GM21390 (cell line): ENCODE results near the gene PTPRG.
"Not testable (repeated sequence)": the region's sequence is repeated elsewhere in the genome, so short reads cannot be mapped to it uniquely, and the experiment has no call there.

ENCODE experiments used
- ATAC-seq: cut with Tn5 transposase; IDR thresholded peaks from one replicate; pipeline ENCODE4 v1.9.1; 2021; ENCODE audit not compliant: unreplicated experiment

The PTPRG gene

GRCh38 chr3:61716693-61717092 lies 155.3 kb downstream of the PTPRG start:
- not testable (repeated sequence) for ATAC-seq

GRCh38 chr3:61718565-61718964 lies 157.2 kb downstream of the PTPRG start:
- no peak for ATAC-seq

- ATAC-seq = no peak
These were observed 158.1 kb downstream of the PTPRG start for GRCh38 chr3:61719278-61719977.

GRCh38 chr3:61723038-61723437 lies 161.7 kb downstream of the PTPRG start:
- ATAC-seq = no peak

- peak; percentile 65 for ATAC-seq
These were observed 162.8 kb downstream of the PTPRG start for GRCh38 chr3:61724183-61724582.

- no peak for ATAC-seq
These were observed 163.4 kb downstream of the PTPRG start for GRCh38 chr3:61724801-61725200.

- no peak for ATAC-seq
These were observed 164.5 kb downstream of the PTPRG start for GRCh38 chr3:61725851-61726333.

GRCh38 chr3:61727435-61727834 lies 166.1 kb downstream of the PTPRG start:
- ATAC-seq = no peak

GRCh38 chr3:61729038-61729634 lies 167.8 kb downstream of the PTPRG start:
- no peak for ATAC-seq

GRCh38 chr3:61730056-61730455 lies 168.7 kb downstream of the PTPRG start:
- ATAC-seq = no peak

- no peak for ATAC-seq
These were observed 169.3 kb downstream of the PTPRG start for GRCh38 chr3:61730577-61731231.

- ATAC-seq = no peak
These were observed 171.6 kb downstream of the PTPRG start for GRCh38 chr3:61733000-61733399.

GRCh38 chr3:61733876-61734275 lies 172.5 kb downstream of the PTPRG start:
- no peak for ATAC-seq

- no peak for ATAC-seq
These were observed 173.6 kb downstream of the PTPRG start for GRCh38 chr3:61734749-61735686.

- no peak for ATAC-seq
These were observed 175.1 kb downstream of the PTPRG start for GRCh38 chr3:61736506-61736905.

GRCh38 chr3:61739640-61740039 lies 178.3 kb downstream of the PTPRG start:
- no peak for ATAC-seq

- no peak for ATAC-seq
These were observed 179.1 kb downstream of the PTPRG start for GRCh38 chr3:61740494-61740893.

GRCh38 chr3:61741551-61741950 lies 180.2 kb downstream of the PTPRG start:
- no peak for ATAC-seq

- no peak for ATAC-seq
These were observed 180.6 kb downstream of the PTPRG start for GRCh38 chr3:61742006-61742405.

- no peak for ATAC-seq
These were observed 181.7 kb downstream of the PTPRG start for GRCh38 chr3:61743067-61743466.

GRCh38 chr3:61743686-61744242 lies 182.4 kb downstream of the PTPRG start:
- ATAC-seq = no peak
